HepG2 (cell line): ENCODE results near the gene CIAO3. TPM values are rescaled to one million over a fixed set of nuclear protein-coding genes. Genes with fewer than 3 reads are reported as not detected.
A peak's percentile ranks its signal among the peaks of the same experiment; 100 is the strongest.

Experiments used
- CENPT ChIP-seq: sonication (generic); formaldehyde crosslinking; IDR thresholded peaks from 2 replicates; pipeline ENCODE4 v1.8.0; 2022; ENCODE audit warnings: low read depth, mild to moderate bottlenecking, moderate library complexity, missing genetic modification reagents
- GLI4 ChIP-seq: sonication (generic); formaldehyde crosslinking; IDR thresholded peaks from 2 replicates; pipeline ENCODE4 v1.5.1; 2020; ENCODE audit warnings: missing genetic modification reagents, mild to moderate bottlenecking, moderate library complexity, borderline replicate concordance
- HNF1A ChIP-seq, 2 experiments: sonication (generic) in 1 of 2; formaldehyde crosslinking in 1 of 2; IDR thresholded peaks; 2 replicates each; pipeline versions ENCODE4 v1.4.0 to v1.6.1; 2016 to 2020; ENCODE audit warnings: borderline replicate concordance in 1 of 2, low read depth in 1 of 2, mild to moderate bottlenecking in 1 of 2, missing genetic modification reagents in 1 of 2
- HNRNPL ChIP-seq: fragments of 200-400 bp; formaldehyde crosslinking; IDR thresholded peaks from 2 replicates; pipeline ENCODE4 v1.6.1; 2017; ENCODE audit warnings: mild to moderate bottlenecking, low read depth, low read length
- JUND ChIP-seq: sonication (generic); formaldehyde crosslinking; IDR thresholded peaks from 2 replicates; pipeline ENCODE4 v1.8.0; 2022; ENCODE audit warnings: mild to moderate bottlenecking, missing genetic modification reagents
- NCOA5 ChIP-seq: sonication (generic); formaldehyde crosslinking; IDR thresholded peaks from 2 replicates; pipeline ENCODE4 v1.4.0; 2020; ENCODE audit warnings: missing genetic modification reagents
- NFKBIZ ChIP-seq: IDR thresholded peaks from 2 replicates; pipeline ENCODE4 v1.6.1; 2018; ENCODE audit warnings: missing genetic modification reagents, missing compliant biosample characterization
- POGK ChIP-seq: sonication (generic); formaldehyde crosslinking; conservative IDR thresholded peaks from 2 replicates; pipeline ENCODE4 v1.8.0; 2022; ENCODE audit warnings: mild to moderate bottlenecking, moderate library complexity, missing genetic modification reagents
- RAD21 ChIP-seq: fragments of 450-650 bp; formaldehyde crosslinking; IDR thresholded peaks from 2 replicates; pipeline ENCODE4 v1.5.0; 2020; ENCODE audit warnings: mild to moderate bottlenecking
- SOX13 ChIP-seq, 3 experiments: fragments of 450-650 bp in 1 of 3; sonication (generic) in 1 of 3; formaldehyde crosslinking in 1 of 3; IDR thresholded peaks in 2 of 3; conservative IDR thresholded peaks in 1 of 3; 2 replicates each; pipeline versions ENCODE4 v1.5.0 to v1.6.1; 2016 to 2020; ENCODE audit warnings: antibody characterized with exemption in 1 of 3, mild to moderate bottlenecking in 1 of 3, missing compliant biosample characterization in 1 of 3, missing genetic modification reagents in 1 of 3, moderate library complexity in 1 of 3
- THRA ChIP-seq: sonication (generic); formaldehyde crosslinking; IDR thresholded peaks from 2 replicates; pipeline ENCODE4 v1.4.0; 2020; ENCODE audit warnings: missing genetic modification reagents, borderline replicate concordance
- ZBTB21 ChIP-seq: sonication (generic); formaldehyde crosslinking; IDR thresholded peaks from 2 replicates; pipeline ENCODE4 v1.4.0; 2020; ENCODE audit warnings: missing genetic modification reagents
- ZBTB46 ChIP-seq: sonication (generic); formaldehyde crosslinking; IDR thresholded peaks from 2 replicates; pipeline ENCODE4 v1.4.0; 2020; ENCODE audit warnings: mild to moderate bottlenecking, missing genetic modification reagents, borderline replicate concordance
- ZNF136 ChIP-seq: sonication (generic); formaldehyde crosslinking; IDR thresholded peaks from 2 replicates; pipeline ENCODE4 v1.8.1; 2022; ENCODE audit warnings: low read depth, mild to moderate bottlenecking, moderate library complexity, missing genetic modification reagents
- ZNF382 ChIP-seq: sonication (generic); formaldehyde crosslinking; IDR thresholded peaks from 2 replicates; pipeline ENCODE4 v1.5.0; 2020; ENCODE audit warnings: missing genetic modification reagents, mild to moderate bottlenecking, borderline replicate concordance
- ZNF383 ChIP-seq: sonication (generic); formaldehyde crosslinking; IDR thresholded peaks from 2 replicates; pipeline ENCODE4 v1.4.0; 2020; ENCODE audit warnings: missing genetic modification reagents, mild to moderate bottlenecking, borderline replicate concordance
- ZNF607 ChIP-seq: sonication (generic); formaldehyde crosslinking; IDR thresholded peaks from 2 replicates; pipeline ENCODE4 v1.5.1; 2020; ENCODE audit warnings: missing genetic modification reagents, mild to moderate bottlenecking, borderline replicate concordance
- ZNF75D ChIP-seq: sonication (generic); formaldehyde crosslinking; IDR thresholded peaks from 2 replicates; pipeline ENCODE4 v1.8.1; 2023; ENCODE audit warnings: missing genetic modification reagents, mild to moderate bottlenecking, borderline replicate concordance
- polyA plus RNA-seq, 8 experiments: library from polyadenylated mRNA; depleted of rRNA in 3 of 8; stranded (reverse) in 7 of 8; unstranded in 1 of 8; fragments of >200 nt; fragmentation: Illumina TruSeq in 4 of 8; extraction: Trizol in 4 of 8; gene quantifications; 2 replicates each; pipeline versions ENCODE4 v1.2.1 to v1.2.3, GENCODE V29; 2011 to 2016; ENCODE audit warnings: low read depth in 4 of 8, missing spikeins in 1 of 8, mixed read lengths in 1 of 8; ENCODE audit not compliant: insufficient read depth in 1 of 8
- total RNA-seq, 5 experiments: library from RNA; depleted of rRNA; stranded (reverse); fragments of >200 nt; fragmentation: Illumina TruSeq; extraction: Trizol; gene quantifications; 2 replicates each; pipeline ENCODE4 v1.2.3, GENCODE V29; 2016; ENCODE audit warnings: low read depth in 1 of 5

The CIAO3 gene
- total and polyA plus RNA-seq, 2 of the 13 experiments (the other 11 are each of a cell fraction or from before 2014, with no cell fraction given), result 21.7 to 25.0 TPM

GRCh38 chr16:700684-701584, 39.9 kb downstream of the CIAO3 start (continued):
- TF ChIP-seq ZBTB46 (no peak), THRA (CRISPR knock-in tag) (0 out of 2 replicates have a peak, but pooled peaks have one; percentile 24), HNF1A (IDR thresholded peaks at IDR 0.05; ENCODE audit: low read depth) (no peak), HNF1A (CRISPR knock-in tag; IDR thresholded peaks at IDR 0.05; ENCODE audit: borderline replicate concordance) (no peak), JUND (CRISPR knock-in tag) (no peak), POGK (CRISPR knock-in tag) (peak; percentile 79; the same call in 1 of the 2 replicates), ZNF382 (CRISPR knock-in tag) (no peak), ZNF607 (peak; percentile 88), ZNF75D (CRISPR knock-in tag) (no peak), RAD21 (CRISPR knock-in tag) (no peak), ZBTB21 (CRISPR knock-in tag) (no peak), SOX13 (IDR thresholded peaks at IDR 0.05) (no peak), SOX13 (CRISPR knock-in tag; conservative IDR thresholded peaks at IDR 0.05 in 1 of 2, IDR thresholded peaks at IDR 0.05 in 1 of 2) (no peak), GLI4 (CRISPR knock-in tag) (peak; percentile 83; the same call in 1 of the 2 replicates), ZNF383 (no peak), NFKBIZ (no peak), NCOA5 (no peak), ZNF136 (CRISPR knock-in tag) (no peak), CENPT (CRISPR knock-in tag) (no peak), HNRNPL (no peak)
